AG04449 (cell line): ENCODE results near the gene ECE2.

Experiments used
- CTCF ChIA-PET: fragments of 350-600 bp; formaldehyde crosslinking; extraction: SDS; loops from one replicate; lab custom pipeline; 2021; ENCODE audit warnings: antibody characterized with exemption; lab: Yijun Ruan, JAX
- POLR2A ChIA-PET: fragments of 400-600, 350-600 bp; formaldehyde crosslinking; extraction: SDS; loops from one replicate; lab custom pipeline; 2020; ENCODE audit warnings: antibody characterized with exemption, inconsistent platforms; lab: Yijun Ruan, JAX
- DNase-seq: peaks from one replicate; pipeline ENCODE4 v3.0.0-alpha.2; 2010; ENCODE audit warnings: low read depth, low spot score
- H3K4me3 ChIP-seq: 2 replicates; pipeline ENCODE4 v1.5.1; 2011; ENCODE audit warnings: low read depth, mild to moderate bottlenecking, control low read depth, low read length
- TF ChIP-seq, protein P1 (sequence below): IDR thresholded peaks from one replicate; pipeline ENCODE4 v1.5.1; 2011; ENCODE audit warnings: mild to moderate bottlenecking, moderate library complexity, low read length, control low read depth, inconsistent platforms; ENCODE audit not compliant: insufficient read depth; ENCODE audit errors: missing control alignments

The ECE2 gene

DNA sequence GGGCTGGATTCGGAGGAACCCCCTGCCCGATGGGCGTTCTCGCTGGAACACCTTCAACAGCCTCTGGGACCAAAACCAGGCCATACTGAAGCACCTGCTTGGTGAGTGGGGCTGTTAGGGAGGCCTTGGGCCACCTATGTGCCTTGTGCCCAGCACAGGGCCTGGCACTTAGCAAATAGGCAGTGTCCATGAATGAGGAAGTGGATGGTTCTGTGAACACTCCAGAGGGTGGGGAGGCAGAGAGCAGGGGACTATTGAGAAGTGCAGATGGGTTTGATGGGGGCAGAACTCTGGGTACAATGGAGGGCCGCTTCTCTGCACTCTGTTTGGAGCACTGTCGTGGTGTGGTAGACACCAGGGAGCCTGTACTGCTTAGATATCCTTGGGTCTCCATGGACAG is 1.5 kb downstream of the ECE2 start:
- POLR2A ChIA-PET = no interaction called here
- H3K4me3 ChIP-seq = no peak overlapping the region
- DNase-seq = no peak
- CTCF ChIA-PET = no interaction called here
- TF ChIP-seq, protein P1, sequence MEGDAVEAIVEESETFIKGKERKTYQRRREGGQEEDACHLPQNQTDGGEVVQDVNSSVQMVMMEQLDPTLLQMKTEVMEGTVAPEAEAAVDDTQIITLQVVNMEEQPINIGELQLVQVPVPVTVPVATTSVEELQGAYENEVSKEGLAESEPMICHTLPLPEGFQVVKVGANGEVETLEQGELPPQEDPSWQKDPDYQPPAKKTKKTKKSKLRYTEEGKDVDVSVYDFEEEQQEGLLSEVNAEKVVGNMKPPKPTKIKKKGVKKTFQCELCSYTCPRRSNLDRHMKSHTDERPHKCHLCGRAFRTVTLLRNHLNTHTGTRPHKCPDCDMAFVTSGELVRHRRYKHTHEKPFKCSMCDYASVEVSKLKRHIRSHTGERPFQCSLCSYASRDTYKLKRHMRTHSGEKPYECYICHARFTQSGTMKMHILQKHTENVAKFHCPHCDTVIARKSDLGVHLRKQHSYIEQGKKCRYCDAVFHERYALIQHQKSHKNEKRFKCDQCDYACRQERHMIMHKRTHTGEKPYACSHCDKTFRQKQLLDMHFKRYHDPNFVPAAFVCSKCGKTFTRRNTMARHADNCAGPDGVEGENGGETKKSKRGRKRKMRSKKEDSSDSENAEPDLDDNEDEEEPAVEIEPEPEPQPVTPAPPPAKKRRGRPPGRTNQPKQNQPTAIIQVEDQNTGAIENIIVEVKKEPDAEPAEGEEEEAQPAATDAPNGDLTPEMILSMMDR = no peak

DNA sequence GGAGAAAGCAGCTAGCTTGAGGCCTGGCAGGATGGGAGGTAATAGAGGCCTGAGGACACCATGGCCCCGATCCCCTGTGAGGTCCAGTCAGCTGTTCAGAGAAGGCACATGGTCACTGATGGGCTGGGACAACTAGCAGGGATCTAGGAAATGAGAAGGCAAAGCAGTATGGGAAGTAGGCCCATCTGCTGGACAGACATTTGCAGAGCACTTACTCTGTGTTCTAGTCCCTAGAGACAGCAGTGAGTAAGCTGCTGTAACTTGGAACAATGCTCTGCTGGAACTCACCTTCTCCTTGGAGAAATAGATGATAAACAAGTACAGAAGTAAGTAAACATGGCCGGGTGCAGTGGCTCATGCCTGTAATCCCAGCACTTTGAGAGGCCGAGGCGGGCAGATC is 7.1 kb downstream of the ECE2 start:
- TF ChIP-seq, protein P1 = no peak
- POLR2A ChIA-PET = no interaction called here
- CTCF ChIA-PET = interaction anchor here (1.6 kb wide), 2 partner anchors 55 to 243 kb away, joined by 5 read pairs; no protein-coding TSS in a partner anchor
- H3K4me3 ChIP-seq = no peak overlapping the region
- DNase-seq = no peak

DNA sequence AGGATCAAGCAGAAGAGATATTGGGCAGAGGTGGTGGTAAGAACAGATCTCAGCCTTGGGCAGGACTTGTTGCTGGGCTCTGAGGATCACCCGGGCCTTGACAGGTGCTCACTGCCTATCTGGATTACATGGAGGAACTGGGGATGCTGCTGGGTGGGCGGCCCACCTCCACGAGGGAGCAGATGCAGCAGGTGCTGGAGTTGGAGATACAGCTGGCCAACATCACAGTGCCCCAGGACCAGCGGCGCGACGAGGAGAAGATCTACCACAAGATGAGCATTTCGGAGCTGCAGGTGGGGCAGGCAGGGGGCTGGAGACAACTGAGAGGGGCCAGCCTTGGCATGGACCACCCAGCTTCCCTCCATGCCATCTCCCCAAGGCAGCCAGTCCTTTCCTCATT is 7.9 kb downstream of the ECE2 start:
- CTCF ChIA-PET = interaction anchor here (1.1 to 1.6 kb wide), 6 partner anchors 21 to 388 kb away, joined by 3 to 16 read pairs (median 5); no protein-coding TSS in a partner anchor

DNA sequence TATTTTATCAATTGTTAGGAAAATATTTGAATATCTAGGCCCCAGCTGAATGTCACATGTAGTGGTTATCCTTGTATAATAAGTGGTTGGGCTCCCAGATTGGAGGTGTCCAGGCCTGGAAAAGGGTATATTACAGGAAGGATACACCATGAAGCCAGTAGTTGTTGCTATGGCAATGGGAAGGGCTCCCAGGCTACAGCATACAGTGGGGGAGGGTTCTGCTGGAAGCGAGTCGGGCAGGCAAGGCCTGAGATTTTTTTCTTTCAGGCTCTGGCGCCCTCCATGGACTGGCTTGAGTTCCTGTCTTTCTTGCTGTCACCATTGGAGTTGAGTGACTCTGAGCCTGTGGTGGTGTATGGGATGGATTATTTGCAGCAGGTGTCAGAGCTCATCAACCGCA is 8.9 kb downstream of the ECE2 start:
- POLR2A ChIA-PET = no interaction called here
- CTCF ChIA-PET = interaction anchor here (0.8 to 1.7 kb wide), 12 partner anchors 10 to 424 kb away, joined by 3 to 16 read pairs (median 4); partner anchors contain the start of genes EEF1AKMT4 and EIF2B5

More for the DNA sequence above, 7.9 kb downstream of the ECE2 start:
- no peak overlapping the region for H3K4me3 ChIP-seq
- DNase-seq = no peak
- POLR2A ChIA-PET = no interaction called here
- TF ChIP-seq, protein P1 = no peak

DNA sequence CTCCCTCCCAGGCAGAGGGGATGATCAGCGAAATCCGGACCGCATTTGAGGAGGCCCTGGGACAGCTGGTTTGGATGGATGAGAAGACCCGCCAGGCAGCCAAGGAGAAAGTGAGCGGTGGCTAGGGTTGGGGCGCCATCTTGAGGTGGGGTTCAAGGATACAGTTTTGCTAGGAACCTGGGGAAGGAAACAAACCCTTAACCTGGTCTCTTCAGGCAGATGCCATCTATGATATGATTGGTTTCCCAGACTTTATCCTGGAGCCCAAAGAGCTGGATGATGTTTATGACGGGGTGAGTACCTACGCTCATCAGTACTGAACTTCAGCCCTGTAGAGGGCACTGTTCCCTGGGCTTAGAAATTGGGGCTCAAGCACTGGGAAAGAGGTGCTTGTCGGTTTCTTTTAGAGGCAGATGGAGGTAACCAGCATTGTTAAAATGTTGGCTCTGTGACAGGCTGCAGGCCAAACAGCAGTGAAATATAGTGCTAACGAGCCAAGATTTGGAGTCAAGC is 13.7 kb downstream of the ECE2 start:
- TF ChIP-seq, protein P1 = peak; percentile 36
- CTCF ChIA-PET = interaction anchor here (0.6 to 1.9 kb wide), 25 partner anchors 8 to 410 kb away, joined by 3 to 17 read pairs (median 4); partner anchors contain the start of gene PARL
- DNase-seq = no peak
- no peak overlapping the region for H3K4me3 ChIP-seq
- POLR2A ChIA-PET = no interaction called here

More for the DNA sequence above, 8.9 kb downstream of the ECE2 start:
- TF ChIP-seq, protein P1 = peak; percentile 34
- no peak overlapping the region for H3K4me3 ChIP-seq
- peak; percentile 26 for DNase-seq

DNA sequence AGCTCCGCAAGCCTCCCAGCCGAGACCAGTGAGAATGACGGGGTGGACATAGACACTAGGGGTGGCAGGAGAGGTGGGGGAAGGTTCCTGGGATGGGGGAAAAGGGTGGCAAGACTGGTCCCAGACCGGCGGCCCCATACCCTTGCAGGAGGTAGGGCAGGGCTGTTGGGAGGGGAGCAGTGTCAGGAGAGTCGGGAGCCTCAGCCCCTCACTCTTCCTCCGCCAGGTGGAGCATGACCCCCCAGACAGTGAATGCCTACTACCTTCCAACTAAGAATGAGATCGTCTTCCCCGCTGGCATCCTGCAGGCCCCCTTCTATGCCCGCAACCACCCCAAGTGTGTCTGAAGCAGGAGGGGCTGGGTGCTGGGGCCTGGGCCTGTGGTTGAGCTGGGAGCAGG is 14.5 kb downstream of the ECE2 start:
- TF ChIP-seq, protein P1 = no peak
- POLR2A ChIA-PET = no interaction called here
- CTCF ChIA-PET = interaction anchor here (1.0 to 1.9 kb wide), 7 partner anchors 10 to 406 kb away, joined by 3 to 6 read pairs (median 4); partner anchors contain the start of gene PARL
- no peak for DNase-seq
- H3K4me3 ChIP-seq = no peak overlapping the region
